ENCODE data around the gene MAVS.

DNA sequence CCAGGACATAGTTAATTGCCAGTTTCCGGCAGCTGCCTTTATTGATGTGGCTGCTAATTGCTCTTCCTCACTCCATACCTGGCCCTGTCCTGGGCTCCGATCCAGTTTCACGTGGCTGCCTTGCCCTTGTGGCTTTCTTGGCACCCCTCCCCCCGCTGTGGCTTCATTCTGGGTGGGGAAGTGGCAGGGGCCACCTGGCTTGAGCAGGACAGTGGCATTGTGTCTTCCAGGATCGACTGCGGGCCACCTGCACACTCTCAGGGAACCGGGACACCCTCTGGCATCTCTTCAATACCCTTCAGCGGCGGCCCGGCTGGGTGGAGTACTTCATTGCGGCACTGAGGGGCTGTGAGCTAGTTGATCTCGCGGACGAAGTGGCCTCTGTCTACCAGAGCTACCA, 10.8 kb downstream of the MAVS start:
- TF ChIP-seq, protein P1, sequence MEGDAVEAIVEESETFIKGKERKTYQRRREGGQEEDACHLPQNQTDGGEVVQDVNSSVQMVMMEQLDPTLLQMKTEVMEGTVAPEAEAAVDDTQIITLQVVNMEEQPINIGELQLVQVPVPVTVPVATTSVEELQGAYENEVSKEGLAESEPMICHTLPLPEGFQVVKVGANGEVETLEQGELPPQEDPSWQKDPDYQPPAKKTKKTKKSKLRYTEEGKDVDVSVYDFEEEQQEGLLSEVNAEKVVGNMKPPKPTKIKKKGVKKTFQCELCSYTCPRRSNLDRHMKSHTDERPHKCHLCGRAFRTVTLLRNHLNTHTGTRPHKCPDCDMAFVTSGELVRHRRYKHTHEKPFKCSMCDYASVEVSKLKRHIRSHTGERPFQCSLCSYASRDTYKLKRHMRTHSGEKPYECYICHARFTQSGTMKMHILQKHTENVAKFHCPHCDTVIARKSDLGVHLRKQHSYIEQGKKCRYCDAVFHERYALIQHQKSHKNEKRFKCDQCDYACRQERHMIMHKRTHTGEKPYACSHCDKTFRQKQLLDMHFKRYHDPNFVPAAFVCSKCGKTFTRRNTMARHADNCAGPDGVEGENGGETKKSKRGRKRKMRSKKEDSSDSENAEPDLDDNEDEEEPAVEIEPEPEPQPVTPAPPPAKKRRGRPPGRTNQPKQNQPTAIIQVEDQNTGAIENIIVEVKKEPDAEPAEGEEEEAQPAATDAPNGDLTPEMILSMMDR (conservative IDR thresholded peaks at IDR 0.05; ENCODE audit: low read depth, low read length): no peak
- TF ChIP-seq EZH2phosphoT487 (IDR thresholded peaks at IDR 0.05; ENCODE audit: borderline replicate concordance, low read length): no peak
- TF ChIP-seq EZH2 (IDR thresholded peaks at IDR 0.05; ENCODE audit: low read length, unreplicated experiment): no peak
